GM21737 (cell line): ENCODE measurements around the gene CFAP100.

Experiments
- ATAC-seq: cut with Tn5 transposase; IDR thresholded peaks from one replicate; pipeline ENCODE4 v1.9.1; 2021; ENCODE audit warnings: mild to moderate bottlenecking, moderate library complexity; ENCODE audit not compliant: unreplicated experiment

Gene CFAP100

DNA sequence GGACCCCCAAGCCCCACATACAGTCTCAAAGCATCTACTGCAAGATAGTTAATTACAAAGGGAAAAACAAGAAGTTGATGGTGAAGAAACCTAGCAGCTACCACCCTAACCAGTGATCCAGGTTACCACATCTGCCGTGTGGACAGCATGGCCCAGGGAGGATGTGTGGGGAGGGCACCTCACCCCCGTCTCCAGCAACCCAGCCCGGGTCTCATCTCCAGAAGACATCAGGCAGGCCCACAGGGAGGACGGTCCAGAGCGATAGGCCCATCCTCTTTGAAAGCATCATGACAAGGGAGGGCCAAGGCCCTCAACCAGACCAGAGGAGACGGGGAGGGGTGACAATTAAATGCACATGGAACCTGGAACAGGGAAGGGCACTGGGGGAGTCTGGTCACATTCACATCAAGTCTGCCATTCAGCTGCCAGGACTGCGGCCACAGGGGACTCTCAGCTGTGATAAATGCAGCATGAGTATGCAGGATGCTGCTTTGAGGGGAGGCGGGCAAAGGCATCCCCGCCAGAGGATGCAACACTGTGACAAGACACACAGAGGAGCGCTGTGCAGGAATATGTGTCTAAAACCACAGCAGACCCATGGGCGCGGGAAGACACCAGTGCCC, 62.2 kb downstream of the CFAP100 start:
- ATAC-seq = no peak

DNA sequence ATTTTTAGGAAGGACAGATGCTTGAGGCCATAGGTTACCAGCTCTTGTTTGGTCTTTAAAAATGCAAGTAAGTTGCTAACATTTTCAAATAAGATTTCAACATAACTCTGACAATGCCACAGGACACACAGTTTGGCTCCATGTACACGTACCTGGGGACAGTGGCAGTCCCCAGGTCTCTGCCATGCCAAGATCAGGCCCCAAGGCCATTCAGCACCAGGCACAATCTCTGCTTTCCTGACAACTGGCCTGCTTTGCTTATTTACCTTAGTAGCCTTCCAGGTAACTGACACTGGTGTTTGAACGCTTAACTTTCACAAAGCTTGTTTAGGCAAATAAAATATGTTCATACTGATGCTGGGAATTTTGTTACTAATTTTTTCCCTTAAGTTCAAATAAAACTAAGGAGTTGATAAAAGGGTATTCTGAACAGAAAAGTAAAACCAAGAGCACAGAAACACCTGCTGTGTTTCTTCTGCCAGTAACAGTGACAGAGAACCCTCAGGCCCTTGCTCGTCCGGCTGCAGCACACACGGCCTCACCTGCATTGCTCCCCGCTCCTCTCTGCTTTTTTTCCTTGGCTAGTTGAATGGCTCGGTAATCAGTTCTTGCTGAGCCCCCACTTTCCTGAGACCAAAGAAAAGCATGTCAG, 64.5 kb downstream of the CFAP100 start:
- ATAC-seq = no peak

DNA sequence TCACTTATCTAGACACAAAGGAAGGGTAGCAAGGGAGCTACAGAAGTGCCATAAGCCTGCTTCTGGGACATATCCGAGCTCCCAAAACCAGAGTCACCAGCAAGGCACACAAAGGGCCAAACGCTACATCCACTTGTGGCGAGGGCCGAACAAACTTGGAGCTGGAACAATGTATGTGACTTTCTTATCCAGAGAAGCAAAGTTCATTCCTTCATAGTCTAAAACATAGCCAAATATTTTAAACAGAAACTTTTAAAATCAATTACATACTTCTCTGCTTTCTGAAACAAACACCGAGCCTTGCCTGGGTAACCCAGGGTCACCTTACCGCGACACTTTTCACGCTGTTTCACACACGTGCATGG, 65.0 kb downstream of the CFAP100 start:
- ATAC-seq = no peak

DNA sequence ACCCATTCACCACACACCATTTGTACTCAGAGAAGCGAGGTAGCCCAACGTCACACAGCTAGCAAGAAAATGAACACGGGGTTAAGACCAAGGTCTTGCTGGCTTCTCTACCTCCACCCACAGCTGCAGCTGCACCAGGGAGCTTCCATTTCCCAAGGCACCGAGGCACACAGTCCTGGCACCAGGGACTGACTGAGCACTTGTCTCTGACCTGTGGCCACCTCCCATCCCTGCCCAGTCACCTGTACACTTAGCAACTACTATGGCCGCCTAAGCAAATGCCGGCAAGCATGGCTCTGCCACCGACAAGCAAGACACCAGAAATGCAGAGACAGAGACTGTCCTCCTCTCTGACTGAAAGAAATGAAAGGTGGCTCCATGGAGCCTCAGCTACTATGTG, 65.7 kb downstream of the CFAP100 start:
- ATAC-seq = no peak

DNA sequence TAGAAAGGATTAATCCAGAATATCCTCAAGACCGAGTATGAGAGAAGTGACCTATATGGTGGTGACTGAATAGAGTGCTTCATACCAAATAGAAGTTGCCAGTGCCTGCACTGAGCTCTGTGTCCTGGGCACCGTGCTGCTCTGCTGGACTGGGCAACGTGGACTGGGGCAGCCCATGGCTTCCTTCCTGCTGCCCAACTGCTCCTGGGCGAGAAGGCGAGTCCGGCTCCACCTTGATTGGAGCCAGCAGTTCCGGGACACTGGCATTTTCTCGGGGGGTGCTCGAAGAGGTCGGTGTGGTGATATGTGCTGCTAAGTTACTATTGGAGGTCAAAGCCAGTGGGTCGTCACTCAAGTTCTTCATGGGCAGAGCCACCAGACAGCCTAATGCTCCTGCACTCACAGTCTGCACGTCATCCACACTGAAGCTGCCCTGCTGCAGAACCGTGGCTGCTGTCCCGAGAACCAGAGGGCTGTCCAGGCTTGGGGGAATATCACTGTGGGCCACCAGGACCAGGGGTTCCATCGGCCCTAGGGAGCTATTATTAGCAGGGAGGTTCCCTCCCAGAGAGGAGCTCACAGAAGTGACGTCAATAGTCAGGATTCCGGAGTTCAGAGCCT, 66.9 kb downstream of the CFAP100 start:
- no peak for ATAC-seq

DNA sequence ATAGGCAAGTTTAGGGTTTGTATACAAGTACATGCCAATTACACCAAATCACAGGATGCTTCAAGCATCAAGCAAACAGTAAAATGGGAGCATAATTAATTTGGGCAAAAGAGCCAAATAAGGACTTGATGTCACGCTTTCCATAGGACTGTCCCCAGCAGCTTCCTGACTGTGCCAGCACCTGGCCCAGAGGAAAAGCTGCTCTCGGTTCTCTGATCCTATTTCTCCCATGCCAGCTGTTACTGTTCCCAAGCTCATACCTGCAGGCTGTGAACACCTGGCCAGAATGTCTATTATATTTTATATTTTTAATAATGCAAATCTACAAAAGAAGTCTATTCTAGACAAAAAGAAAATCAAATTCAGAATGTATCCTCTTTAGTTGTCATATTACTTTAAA, 68.8 kb downstream of the CFAP100 start:
- ATAC-seq = no peak

DNA sequence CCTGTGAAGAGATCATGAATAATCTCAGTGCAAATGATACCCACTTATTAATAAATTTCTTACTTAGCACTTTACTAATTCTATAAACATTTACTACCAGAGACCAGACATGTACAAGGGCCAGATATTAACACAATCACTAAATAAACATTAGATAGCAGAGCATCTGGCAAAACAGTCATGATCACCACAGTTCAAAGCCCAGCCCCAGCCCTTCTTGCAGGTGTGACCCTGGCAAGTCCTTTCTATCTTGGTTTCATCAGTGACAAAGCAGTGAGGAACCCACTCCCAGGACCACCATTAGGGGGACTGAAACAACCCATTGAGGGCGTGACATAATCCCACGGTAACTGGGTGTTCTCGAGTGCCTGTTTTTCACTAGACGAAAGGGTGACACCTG, 69.4 kb downstream of the CFAP100 start:
- ATAC-seq = no peak

DNA sequence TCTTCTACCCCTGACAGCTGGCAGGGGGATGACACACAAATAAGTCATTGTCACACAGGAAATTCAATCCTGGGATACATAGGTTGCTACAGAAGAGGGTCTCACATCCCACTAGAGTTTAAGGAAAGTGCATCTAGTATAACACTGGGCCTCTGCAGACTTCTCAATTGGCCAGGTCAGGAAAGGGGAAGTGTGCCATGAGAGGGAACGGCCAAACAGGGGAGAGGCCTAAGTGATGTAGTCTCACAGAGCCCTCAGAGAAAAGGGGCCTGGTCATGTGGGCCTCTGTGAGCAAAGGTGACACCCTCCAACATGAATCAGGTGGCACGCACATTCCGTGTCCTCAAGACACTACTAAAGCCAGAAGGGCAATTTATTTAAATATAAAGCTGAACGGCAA, 69.8 kb downstream of the CFAP100 start:
- ATAC-seq = no peak

DNA sequence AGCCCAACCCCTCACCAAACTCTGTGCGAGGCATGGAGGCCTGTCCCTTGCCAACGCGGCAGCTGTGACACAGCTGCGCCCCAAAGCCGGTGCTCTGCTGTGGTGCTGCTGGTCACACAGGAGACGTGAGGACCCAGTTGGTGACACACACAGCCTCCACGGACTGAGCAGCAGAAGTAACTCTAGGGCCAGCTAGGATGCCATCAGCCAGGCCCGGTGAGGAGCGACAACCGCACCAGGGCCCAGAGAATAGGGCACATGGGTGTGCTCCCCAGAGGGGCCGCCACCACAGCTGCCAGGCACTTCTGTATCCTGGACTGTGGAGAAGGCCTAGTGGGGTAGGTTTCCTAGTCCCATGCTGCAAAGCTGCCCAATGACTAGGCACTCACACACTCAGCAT, 70.3 kb downstream of the CFAP100 start:
- no peak for ATAC-seq

DNA sequence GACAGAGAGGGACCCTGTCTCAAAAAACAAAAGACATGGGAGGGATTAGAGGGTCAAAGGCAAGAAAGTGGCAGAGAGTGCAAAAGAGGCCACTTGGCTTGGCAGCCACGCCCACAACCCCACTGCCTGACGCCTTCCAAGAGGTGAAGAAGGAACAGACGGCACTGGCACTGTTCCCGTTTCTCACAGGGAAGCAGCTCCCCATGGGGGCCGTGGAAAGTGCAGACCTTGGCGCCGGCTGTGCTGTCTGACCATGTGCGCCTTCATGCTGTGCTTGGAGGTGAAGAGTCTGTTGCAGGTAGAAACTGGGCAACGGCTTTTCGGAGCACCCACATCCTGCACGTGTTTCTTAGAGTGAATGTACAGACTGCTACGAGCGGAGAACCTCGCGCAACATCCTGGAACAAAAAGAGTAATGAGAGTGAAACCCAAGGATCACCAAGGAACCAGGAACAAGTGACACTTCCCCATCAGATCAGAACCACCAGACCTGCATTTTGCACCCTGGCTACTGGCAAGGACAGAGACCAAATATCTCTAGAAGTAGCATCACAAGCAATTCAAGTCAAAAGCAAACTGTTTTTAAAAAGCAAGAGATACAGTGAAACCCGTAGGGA, 71.3 kb downstream of the CFAP100 start:
- no peak for ATAC-seq

DNA sequence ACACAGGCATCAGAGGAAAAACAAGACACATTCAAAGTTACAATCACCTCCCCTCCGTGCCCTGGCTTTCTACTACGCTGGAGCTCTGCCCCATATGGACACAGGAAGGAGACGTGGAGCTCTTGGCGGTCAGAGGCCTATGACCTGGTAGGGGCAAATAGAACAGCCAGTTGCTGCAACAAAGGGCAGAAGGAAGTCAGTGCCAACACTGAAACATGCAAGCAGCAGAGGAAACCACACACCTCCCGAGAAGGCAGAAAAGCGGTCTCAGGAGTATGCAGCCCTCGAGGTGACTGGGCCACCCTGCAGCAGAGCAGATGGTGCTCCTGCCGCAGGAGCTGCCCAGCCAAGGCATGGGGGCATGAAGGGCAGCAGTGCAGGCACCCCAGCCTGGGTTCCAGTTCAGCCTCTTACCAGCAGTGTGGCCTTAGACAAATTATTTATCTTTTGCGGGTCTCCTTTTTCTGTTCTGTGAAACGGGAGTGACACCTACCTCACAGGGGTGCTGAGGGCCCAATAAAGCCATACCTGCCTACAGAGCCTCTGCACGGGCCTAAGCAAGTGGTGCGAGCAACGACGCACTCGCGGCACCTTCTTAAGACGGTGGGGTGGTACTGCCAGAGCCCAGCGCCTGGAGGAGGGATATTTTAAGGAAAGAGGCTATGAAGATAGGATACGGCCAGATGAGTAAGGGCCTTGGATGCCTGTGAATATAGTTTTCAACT, 72.3 kb downstream of the CFAP100 start:
- ATAC-seq = no peak

DNA sequence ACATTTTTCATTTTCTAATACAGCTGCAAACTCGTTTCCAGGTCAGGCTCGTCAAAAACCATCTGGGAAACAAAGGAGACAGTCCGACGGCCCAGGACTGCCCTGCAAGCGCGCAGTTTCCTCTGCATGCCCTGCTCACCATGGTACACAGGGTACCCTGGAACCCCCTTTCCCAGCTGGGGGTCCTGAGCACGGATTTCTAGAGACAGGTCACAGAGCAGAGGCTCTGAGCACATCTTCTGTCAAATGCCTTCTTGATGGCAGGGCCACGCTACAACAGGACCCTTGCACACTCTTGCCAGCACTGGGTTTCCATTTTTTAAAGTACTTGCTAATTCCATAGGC, 72.9 kb downstream of the CFAP100 start:
- no peak for ATAC-seq

DNA sequence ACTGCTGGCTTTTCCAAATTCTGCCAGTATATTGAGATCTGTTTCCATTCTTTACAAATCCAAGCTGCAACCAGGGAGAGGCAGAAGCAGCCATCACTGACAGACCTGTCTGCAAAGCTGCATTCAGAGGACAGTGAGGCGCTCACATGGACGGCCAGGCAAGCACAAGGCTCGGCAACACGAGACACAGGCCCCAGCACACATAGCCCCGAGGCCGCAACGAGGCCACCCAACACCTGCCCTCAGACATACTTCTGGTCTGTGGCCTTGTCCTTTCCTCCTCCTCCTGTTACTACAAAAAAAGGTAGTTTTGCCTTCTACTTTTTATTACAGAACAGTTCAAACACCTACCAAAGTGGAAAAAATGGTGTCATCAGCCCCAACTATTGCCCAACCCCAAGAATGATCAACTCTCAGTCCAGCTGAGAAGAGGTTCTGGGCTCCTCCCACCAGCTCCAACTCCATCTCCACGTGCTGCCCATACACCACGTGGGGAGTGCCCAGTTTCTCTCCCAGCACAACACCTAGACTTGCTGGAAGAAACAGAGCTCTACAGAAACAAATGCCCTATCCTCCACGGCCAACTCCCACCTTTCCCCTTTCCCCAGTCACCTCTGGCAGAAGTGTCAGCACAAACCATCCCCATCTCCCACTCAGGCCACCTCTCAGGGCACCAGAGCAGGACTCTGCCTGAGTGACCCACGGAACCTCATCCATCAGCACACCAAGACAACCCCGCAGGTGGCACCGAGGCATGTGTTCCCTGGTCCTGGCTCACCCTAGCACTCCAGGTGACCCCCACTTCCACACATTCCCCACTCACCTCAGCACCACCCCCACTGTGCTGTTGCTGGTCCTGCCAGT, 73.6 kb downstream of the CFAP100 start:
- ATAC-seq = no peak

DNA sequence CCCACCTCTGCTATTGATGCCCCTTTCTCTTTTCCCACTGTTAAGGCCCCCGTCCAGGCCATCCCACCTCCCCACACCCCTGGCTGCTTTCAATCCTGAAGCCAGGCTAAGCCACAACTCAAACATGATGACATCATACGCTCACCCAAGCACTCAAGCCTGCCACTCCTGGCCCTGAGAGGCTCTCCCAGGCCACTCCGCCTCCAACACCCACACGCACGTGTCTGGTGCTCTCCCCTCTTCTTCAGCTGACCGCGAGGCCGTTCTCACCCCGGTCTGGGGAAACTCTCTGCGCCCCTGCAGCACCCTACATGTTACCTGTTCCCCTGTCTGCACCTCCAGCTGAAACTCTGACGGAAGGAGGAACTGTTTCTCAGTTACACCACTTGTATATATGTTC, 74.8 kb downstream of the CFAP100 start:
- no peak for ATAC-seq

DNA sequence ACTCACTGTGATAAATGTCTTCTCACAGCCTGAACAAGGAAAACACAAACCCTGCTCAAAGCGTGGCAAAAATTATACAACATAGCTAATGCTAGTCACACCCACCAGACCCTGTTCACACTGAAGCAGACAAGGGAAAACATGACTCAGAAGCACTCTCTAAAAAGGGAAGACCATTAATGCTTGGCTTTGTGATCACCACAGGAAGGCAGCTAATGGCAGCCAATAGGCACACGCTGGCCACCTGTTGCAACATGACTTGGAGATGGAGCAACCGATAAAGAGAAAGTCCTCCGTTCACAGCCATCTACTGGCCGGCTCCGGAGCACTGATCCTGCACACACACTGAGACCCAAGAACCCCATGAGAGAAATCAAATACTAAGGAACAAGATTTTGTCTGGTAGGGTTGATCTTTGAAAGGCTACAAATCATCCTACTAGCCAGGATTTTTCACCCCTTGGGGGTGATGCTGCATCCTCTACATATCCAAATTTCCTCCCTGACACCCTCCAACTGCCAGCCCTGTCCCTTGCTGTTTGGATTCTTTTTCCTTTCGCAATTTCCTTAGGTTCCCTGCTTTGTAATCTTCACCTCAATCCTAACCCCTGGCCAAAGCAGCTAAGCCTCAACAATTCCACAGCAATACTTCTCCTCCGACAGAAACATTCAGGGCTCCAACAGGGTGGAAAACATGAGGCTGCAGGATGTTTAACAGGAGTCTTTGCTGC, 77.7 kb downstream of the CFAP100 start:
- no peak for ATAC-seq

DNA sequence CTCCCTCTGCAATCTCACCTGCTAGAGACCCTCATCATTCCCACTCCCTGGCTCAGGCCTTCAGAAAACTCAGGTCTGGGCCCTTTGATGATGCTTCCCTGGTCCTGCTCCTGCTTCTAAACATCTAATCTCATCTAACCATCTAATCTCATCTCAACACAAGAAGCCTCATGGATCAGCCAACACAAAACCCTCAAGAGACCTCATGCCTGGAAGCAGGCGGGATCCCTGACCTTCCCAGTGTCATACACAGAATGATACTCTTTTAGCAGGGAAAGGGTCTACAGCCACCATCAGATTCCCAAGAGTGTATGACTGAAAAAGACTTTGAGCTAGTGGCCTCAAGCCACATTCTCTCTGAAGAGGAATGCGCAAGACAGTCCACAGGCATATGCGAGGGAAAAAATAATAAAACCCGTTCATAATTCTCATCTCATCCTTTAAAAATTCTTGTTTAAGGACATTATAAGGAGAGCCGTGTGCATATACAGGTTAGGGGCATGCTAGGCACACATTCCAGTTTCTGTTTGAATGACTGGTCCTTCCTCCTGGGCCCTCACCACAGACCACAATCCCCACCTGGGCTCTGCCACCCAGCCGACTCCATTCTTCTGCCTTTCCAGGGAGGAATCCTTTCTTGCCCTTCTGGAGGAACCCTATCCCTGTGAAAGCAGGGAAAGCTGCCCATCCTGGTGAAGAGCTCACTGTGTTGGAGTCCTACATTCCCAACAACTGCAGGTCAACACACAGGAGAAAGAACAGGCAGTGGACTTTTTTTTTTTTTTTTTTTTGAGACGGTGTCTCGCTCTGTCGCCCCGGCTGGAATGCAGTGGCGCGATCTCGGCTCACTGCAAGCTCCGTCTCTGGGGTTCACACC, 78.8 kb downstream of the CFAP100 start:
- ATAC-seq = no peak

DNA sequence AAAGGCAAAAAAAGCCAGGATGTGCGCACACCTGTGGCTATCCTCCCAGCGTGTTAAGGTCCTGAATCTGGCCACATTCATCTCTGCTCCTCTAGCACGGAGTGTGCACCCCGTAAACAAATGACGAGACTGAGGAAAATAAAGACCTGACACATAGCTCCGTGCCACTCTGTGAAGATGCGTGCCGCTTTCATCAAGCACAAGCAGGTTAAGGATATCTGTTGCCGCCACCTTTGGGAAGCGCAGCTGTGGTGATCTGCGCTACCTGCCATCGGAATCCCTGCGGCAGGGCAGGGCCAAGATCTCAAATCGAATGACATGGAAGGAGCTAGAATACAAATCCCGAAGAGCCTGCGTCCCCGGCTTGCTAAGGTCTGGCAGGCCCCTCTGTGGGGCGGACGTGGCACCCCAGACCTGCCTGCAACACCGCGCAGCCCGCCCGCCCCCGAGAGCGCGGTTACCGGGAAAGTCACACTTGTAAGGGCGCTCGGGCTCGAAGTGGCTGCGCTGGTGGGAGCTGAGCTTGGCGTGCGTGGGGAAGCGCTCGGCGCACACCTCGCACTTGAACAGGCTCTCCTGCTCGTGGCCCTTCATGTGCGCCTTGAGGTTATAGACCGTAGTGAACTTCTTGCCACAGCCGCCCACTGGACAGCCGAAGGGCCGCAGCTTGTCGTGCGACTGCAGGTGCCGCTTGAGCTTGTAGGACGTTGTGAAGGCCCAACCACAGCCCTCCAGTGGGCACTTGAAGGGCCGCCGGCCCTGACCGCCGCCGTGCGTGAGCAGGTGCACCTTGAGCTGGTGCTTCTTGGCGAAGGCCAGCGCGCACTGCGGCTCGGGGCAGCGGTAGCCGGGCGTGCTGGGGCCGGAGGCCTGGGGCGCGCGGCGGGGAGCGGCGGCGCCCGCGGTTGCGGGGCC, 80.0 kb downstream of the CFAP100 start:
- peak; percentile 12 for ATAC-seq
